HG03565 (cell line): ENCODE measurements around the gene CMTM8.
"Not testable (repeated sequence)": the region's sequence is repeated elsewhere in the genome, so short reads cannot be mapped to it uniquely, and the experiment has no call there.

Experiments
- ATAC-seq: cut with Tn5 transposase; IDR thresholded peaks from one replicate; pipeline ENCODE4 v1.9.1; 2021; ENCODE audit warnings: mild to moderate bottlenecking, moderate library complexity; ENCODE audit not compliant: unreplicated experiment

CMTM8 gene

DNA sequence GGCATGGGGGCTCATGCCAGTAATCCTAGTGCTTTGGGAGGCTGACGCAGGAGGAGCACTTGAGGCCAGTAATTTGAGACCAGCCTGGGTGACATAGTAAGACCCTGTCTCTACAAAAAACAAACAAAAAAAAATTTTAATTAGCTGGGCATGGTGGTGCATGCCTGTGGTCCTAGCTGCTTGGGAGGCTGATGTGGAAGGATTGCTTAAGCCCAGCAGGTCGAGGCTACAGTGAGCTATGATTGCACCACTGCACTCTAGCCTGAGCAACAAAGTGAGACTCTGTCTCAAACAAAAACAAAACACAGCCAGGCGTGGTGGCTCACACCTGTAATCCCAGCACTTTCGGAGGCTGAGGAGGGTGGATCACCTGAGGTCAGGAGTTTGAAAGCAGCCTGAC, 9.7 kb upstream of the CMTM8 start:
- not testable (repeated sequence) for ATAC-seq

DNA sequence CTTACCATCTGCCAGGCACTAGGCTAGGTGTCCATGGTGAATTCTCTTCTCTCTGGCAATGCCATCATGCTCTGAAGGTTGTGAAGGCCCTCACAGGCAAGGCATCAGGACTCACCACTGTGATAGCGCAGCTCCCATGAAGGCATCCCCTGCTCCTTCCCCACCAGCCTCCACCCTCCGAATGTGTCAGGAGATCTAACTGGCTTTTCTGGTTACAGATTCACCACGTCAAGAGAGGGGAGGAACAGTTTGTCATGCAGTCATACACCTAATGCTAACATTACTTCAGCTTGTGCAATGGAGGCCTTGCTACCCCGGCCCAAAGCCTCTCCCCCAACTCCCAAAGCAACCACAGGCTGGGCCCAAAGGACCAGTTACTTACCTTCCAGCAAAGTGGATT, 8.9 kb upstream of the CMTM8 start:
- ATAC-seq: no peak

DNA sequence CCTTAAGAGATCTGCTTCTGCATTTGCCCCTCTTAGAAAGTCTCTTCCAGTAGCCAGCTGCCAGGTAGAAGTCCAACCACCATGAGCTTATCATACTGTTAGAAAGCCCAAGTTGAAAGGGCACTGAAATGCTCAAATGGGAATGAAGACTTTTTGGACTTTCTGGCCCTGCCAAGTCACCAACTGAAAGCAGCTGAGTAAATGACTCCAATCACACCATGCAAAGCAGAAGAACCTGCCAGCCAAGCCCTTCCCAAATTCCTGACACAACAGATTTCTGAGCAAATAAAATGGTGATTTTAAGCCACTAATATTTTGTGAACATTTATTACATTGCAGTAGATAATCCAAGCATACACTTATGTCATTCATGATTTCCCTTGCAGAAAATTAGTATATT, 2.1 kb upstream of the CMTM8 start:
- ATAC-seq: no peak

DNA sequence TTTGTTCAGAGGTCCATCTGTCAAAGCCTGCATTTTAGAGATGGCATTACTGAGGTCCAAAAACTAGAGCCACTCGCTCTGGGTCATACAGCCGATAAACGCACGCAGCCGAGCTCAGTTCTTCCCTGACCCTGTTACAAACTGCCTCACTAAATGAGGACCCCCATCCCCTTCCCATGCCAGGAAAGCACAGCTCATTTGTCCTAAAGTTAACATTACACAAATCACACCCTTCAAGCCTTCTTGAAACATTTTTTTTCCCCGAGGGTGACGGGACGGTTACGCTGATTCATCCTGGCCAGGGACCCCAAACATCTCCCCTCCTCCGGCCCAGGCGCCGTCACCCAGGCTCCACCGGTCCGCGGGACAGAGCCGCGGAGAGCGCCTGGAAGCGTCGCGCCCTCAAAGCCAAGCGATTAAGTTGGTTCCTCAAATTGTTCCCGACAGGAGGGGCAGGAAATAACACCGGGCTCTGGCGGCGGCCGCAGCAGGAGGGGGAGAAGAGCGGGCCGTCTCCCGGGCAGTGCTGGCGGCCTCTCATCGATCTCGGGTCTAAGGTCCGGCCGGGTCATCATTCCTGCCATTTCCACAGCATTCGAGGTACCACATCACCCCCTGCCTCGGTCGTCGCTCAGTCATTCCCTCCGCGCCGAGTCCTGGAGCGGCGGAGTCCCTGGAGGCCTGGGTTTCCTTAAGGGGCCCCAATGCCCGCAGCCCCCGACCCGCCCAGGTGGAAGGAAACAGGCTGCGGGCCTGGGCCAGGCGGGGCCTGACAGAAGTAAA, 619 bp upstream of the CMTM8 start:
- no peak for ATAC-seq

DNA sequence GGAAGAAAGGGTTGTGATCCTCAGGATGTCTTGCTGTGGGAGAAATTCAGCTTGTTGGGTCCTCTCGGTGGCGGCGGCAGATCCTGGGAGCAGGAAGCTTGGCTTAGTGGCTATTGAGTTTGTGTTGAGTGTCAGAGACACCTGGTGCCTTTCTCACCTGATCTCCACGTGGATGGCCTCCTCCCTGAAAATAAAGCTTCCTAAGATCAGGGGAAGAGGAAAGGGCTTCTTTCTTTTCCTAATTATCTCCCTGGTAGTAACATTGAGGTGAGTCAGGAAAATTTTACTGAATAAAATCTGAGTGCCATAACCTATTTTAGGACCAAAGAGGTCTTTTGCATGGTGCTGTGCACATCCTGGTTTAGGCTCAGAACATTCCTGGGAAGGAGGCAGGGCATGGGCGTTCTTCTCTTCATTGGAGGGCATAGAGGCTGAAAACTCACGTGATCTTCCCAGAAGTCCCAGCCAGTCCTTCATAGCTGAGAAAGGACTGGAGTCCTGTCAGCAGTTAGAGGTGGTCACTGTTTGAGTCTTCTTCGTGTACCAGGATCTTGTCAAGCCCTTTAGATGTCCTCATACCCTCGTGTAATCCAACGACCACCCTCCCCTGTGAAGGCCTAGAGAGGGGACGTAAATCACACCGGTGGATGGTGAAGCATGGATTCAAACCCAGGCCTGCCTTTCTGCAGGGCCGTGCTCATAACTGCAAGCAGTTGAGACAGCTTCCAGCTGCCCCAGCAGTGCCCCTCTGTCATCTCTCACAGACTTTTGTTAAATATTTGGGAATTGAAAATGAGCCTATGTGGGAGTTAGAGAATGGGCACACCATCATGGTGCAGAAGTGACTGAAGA, 1.1 kb downstream of the CMTM8 start:
- ATAC-seq: no peak

DNA sequence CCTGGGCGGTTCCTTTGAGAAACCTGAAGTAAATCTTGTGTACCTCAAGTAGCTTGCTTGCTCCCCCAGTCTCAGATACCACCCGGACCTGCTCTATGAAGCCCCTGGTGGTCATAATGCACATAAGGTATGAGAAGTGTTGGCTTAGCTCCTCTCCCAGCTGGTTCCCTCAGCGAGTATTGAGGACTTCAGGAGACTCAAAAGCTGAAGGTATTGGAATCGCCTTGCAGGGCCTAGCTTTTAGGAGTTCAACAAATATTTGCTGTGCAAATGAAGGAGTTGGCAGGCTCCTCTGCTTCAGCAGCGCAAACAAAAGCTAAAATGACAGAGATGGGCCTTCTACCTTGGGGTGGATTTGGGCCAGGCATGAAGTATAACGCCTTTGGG, 1.7 kb downstream of the CMTM8 start:
- no peak for ATAC-seq

DNA sequence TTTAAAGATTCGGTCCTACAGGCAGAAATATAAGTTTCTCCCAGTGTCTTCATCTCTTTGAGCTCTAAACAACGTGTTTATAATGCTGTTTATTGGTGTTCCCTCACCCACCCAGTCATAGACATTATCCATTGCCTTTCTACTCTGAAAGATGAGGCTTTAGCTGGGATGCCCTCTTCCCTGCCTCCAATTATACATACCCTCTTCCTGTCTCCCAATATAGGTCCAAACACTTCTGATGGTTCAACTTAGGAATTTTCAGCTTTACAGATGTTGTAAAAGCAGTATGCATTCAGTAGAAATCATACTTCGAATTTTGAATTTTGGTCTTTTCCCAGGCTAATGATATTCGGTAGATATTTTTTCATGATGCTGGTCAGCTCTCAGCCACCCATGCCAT, 2.6 kb downstream of the CMTM8 start:
- ATAC-seq: no peak

DNA sequence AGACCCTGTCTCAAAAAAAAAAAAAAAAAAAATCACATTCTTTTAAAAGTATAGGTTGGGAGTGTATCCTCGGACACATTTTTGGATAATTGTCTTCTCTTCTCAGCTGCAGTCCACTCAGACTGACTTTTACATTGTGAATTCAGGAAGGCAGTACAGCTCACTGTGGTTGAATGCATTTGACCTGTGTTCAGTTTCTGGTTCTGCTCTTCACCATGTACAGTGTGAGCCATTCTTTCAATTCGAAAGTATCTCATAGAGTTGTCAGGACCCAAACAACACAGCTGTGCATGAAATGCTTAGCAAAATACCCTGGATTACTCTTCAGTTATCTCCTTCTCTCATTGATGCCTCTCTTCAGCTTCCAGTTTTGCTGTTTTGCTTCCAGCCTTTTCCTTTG, 5.0 kb downstream of the CMTM8 start:
- ATAC-seq: no peak

DNA sequence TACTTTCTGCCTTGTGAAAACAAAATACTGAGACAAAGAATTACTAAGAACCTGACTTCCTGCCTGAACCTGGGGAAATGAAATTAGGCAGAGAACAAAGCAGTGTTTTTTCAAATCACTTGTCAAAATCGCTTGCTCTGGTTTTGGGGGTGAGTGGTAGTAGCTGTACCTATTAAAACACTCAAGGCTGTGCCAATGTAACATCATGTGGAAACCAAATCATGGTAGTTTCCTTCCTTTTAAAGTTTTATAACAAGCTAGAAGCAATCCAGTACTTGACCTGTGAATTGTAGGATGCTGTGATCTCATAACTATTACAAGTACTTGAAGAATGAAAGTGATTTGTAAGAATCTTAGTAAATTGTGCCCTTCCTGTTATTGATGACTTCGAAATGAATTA, 6.7 kb downstream of the CMTM8 start:
- ATAC-seq: no peak

DNA sequence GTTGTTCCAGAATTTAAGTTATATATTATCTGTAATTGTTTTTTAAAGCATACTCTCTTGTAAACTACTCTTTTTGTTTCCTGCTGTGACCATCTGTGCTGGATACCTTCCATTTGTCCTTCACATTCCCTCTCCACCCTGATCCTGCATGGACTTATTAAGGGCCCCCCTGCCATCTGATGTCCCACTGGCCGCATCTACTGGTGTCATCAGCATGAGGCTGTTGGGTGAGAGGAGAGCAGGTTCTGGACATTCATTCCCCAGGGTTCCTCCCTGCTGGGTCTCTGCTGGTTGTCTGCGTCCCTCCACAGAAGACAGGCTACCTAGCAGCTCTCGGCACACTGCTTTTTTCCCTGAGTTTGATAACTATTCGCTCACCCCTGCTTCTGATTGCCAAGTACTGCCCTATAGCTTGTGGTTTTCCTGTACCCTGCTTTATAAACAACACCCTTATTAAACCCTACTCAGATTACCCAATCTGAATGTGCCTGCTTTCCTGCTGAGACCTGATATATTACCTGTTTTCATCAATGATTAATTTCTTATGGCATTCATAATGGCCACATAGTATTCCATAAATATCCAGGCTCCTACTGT, 7.7 kb downstream of the CMTM8 start:
- ATAC-seq: no peak

DNA sequence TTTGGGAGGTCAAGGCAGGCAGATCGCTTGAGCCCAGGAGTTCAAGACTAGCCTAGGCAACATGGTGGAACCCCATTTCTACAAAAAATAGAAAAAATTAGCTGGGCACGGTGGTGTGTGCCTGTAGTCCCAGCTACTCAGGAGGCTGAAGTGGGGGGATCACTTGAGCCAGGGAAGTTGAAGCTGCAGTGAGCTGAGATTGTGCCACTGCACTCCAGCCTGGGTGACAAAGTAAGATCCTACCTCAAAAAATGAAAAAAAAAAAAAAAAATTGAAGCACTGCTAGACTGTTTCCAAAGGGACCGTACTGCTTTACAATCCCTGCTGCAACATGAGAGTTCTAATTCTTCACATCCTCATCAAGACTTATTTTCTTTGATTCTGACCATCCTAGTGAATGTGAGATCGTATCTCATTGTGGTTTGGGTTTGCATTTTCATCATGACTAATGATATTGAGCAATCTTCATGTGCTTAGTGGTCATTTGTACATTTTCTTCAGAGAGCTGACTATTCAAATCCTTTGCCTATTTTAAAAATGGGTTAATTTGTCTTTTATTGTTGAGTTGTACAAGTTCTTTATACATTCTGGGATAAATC, 10.8 kb downstream of the CMTM8 start:
- ATAC-seq: no peak

DNA sequence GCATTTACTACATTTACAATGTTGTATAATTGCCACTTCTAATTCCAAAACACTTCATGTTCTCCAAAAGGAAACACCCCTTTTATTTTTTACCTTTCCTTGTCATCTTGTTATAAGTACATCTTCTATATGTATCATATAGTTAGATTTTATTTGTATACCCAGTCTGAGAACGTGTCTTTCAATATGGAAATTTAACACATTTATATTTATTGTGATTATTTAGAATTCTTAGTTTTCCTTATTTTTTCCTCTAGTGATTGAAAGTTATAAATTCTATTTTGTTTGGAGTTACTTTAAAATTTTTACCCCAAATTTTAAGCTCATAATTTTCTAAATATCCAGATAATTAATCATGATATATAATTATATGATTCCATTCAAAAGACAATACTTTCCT, 15.8 kb downstream of the CMTM8 start:
- ATAC-seq: no peak

DNA sequence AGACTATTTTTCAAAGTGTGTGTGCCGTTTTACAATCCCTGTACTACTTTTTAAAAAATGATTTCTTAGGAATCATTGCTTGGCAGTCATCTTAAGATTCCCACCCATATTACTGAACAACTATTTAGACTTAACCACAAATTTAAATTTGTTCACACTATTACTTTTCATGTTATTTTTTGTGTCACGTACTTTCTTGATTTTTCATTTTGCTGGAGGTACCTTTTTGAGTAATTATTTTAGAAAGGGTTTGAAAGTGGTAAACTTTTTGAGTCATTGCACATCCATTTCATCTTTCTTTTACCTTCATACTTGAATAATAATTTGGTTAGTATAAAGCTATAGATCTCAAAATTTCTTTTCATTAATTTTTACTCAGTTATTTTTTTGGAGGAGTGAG, 16.9 kb downstream of the CMTM8 start:
- no peak for ATAC-seq

DNA sequence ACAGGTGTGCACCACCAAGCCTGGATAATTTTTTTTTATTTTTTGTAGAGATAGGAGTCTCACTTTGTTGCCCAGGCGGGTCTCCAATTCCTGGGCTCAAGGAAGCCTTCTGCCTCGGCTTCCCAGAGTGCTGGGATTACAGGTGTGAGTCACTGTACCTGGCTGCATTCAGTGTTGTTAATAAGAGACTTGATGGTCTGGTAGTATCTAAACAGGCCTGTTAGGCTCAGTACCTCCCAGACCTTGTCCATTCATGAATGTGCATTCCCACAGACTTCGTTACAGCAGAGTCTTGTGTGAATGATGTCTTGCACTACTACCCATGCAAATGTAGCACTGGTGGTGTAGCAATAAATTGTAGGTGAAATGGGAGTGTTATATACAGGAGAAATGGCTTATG, 17.7 kb downstream of the CMTM8 start:
- ATAC-seq: no peak

DNA sequence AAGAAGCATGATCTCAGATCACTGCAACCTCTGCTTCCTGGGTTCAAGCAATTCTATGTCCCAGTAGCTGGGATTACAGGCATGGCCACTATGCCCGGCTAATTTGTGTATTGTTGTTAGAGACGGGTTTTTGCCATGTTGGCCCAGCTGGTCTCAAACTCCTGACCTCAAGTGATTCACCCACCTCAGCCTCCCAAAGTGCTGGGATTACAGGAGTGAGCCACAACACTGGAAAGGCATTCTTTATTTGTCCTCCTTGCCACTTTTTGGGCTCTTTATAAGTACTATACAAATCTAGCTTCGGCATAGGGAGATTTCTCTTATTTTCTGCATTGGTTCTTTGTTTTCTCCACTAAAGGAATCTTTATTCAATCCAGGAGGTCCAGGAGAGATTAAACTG, 18.6 kb downstream of the CMTM8 start:
- no peak for ATAC-seq

DNA sequence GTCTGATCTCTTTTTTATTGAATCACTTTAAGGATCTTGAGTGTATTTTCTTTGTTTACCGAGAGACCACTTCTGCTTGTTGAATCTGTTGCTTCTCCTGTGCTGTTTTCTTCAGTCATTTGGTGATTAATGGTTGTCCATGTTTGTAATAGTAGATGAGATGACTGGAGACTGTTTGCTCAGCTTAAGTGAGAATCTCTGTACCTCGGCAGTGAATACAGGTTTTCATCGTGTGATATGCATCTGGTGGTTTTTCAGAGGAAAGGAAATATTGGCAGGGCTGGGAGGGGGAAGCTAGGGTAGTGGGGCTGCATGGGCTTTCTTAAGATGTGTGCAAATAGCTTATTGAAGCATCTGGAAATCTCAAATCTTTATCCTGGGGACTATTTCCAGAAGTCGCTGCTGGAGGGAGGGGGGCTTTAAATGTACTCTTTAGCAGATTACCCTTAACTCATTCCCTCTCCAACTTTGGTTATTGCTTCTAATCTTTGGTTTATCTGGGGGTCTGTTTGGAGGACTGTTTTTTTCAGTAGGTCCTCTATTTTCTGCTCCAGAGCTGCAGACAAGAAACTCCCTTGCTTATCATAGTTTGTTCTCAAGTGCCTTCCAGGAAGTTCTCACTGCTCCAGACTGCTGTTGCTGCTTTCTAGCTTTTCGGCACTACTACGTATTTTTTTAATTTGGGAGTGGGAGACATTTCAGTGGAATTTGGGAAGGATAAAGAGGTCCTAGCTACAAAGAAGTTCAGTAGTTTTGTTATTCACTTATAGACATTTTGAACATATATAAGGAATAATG, 19.4 kb downstream of the CMTM8 start:
- no peak for ATAC-seq

DNA sequence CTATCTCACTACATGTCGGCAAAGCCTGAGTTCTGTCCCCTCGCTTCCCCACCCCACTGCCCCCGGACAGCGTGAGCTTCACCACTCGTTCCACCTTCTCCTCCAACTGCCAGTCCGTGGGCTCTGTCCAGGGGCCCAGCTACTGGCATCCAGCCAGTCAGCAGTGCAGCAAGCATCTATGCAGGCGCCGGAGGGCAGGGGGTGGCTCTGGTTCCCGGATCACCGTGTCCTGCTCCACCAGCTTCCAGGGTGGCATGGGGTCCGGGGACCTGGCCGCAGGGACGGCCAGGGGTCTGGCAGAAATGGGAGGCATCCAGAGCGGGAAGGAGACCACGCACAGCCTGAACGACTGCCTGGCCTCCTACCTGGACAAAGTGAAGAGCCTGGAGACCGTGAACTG, 20.4 kb downstream of the CMTM8 start:
- ATAC-seq: no peak

DNA sequence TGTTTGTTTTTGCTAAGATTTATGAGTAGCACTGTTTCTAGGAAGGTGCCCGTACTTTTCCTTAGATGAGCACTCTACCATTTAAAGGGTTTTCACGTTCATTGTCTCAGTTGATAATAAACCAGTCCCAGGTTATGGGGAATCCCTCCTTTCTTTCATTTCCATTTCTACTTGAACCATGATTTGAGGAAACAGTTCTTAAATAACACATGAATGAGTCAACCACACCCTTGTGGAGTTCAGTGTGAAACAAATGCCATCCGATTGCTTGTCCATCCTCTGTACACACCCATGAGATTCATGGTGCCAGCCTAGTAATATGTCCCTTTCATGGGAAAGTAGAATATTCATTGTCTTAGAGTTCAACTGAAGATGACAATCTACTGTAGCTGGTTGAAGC, 23.1 kb downstream of the CMTM8 start:
- no peak for ATAC-seq

DNA sequence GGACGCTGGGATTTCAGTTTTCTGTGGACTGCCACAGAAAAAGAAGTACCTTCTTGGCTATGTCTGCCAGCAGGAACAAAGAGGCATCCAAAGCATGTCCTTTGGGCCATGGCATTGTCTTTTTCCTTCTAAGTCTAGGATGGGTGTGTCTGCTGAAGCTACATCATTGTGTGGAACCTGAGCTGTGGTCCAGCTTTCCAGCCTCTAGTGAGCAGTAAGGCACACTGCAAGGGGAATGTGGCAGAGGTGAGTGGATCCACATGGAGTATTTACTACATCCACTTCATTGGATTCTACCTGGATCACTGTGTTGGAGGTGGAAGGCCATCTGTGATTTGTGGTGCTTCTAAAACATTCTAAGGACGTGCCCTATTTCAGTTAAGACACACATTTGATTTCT, 23.7 kb downstream of the CMTM8 start:
- no peak for ATAC-seq

DNA sequence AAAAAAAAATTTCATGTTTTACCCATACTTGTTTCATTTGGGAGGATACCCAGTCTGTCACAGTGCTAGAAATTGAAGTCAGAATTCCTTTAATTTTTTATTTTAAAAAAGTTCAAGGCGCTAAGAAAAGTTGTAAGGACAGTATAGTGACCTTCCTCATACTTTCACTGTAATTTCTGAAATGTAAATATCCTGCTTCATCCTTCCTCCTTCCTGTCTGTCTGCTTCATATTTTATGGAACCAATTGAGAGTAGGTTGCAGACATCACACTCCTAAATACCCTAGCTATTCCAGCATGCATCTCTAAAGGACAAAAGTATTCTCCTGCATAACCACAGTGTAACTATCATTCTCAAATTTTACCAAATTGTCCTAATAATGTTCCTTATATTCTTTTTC, 35.8 kb downstream of the CMTM8 start:
- no peak for ATAC-seq

DNA sequence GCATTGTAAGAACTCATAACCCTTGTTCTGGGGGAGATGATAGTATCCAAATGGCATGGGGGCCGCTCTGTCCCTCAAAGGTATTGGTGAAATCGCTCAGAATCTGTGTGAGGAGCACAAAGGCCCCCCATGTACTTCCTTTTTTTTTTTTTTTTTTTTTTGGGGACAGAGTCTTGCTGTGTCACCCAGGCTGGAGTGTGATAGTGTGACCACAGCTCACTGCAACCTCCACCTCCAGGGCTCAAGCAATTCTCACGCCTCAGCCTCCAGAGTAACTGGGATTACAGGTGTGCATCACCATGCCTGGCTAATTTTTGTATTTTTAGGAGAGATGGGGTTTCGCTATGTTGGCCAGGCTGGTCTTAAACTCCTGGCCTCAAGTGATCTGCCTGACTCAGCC, 37.0 kb downstream of the CMTM8 start:
- no peak for ATAC-seq
